Activated naive CD8-positive, alpha-beta T cell treated with anti-CD3 and anti-CD28 coated beads, Interleukin-2, amount 10 ng/mL, durations not matched to agents 7 days and 5 days (primary cell): ENCODE results near the gene LRRC36. TPM values are rescaled to one million over a fixed set of nuclear protein-coding genes. Genes with fewer than 3 reads are reported as not detected.

ENCODE experiments used
- ATAC-seq: fragments of 150-1000 bp; cut with Tn5 transposase; one replicate; pipeline ENCODE4 v1.10.0; 2021; ENCODE audit warnings: low read depth, moderate library complexity
- POLR2A ChIA-PET: fragments of 350-600 bp; sonication (Branson Sonifier 250); formaldehyde crosslinking; loops from one replicate; lab custom pipeline; 2021; ENCODE audit warnings: antibody characterized with exemption; lab: Charles Lee
- DNase-seq: peaks from one replicate; pipeline ENCODE4 v3.0.0; 2021
- H3K27ac Mint-ChIP-seq: one replicate; pipeline ENCODE4 v1.8.0; 2022; ENCODE audit warnings: mild to moderate bottlenecking, mixed read lengths
- H3K27me3 Mint-ChIP-seq: one replicate; pipeline ENCODE4 v1.8.0; 2022; ENCODE audit warnings: mild to moderate bottlenecking, moderate library complexity, mixed read lengths
- H3K36me3 Mint-ChIP-seq: one replicate; pipeline ENCODE4 v1.8.0; 2021; ENCODE audit warnings: mild to moderate bottlenecking, mixed read lengths
- H3K4me1 Mint-ChIP-seq: one replicate; pipeline ENCODE4 v1.8.0; 2021; ENCODE audit warnings: mixed read lengths
- H3K4me3 Mint-ChIP-seq: one replicate; pipeline ENCODE4 v1.8.0; 2022; ENCODE audit warnings: mild to moderate bottlenecking, moderate library complexity, mixed read lengths
- H3K9me3 Mint-ChIP-seq: one replicate; pipeline ENCODE4 v1.8.0; 2021; ENCODE audit warnings: mixed read lengths
- total RNA-seq, 2 experiments: library from RNA; stranded (reverse); gene quantifications; one replicate each; pipeline ENCODE4 v1.2.3, GENCODE V29; 2021

LRRC36 gene
- under 1 TPM; 0.28 to 0.64 TPM for total RNA-seq

- DNase-seq: peak; percentile 82
- Mint-ChIP-seq H3K36me3 (no peaks in the 10 kb centered on the region), H3K27ac (peak within 1 kb of the TSS; percentile 81), H3K9me3 (no peaks in the 10 kb centered on the region), H3K4me1 (peaks cover 9% of the 10 kb centered on the region), H3K4me3 (peak within 1 kb of the TSS; percentile 93), H3K27me3 (peaks cover 52% of the 10 kb centered on the region)
- POLR2A ChIA-PET: interaction anchor here (0.9 kb wide), 1 partner anchor 30 kb away, joined by 5 read pairs; no protein-coding TSS in a partner anchor
- ATAC-seq: peak; percentile 81
Measured at GRCh38 chr16:67326472-67327309, at the start of gene LRRC36, which contains the start of gene KCTD19. Gene LRRC36, plus strand, starts transcription at chr16:67326815. Its CDS starts 48 bp downstream, at chr16:67326863. Gene KCTD19, minus strand, starts transcription at chr16:67326741. Its CDS starts 34 bp downstream, at chr16:67326707.

DNA sequence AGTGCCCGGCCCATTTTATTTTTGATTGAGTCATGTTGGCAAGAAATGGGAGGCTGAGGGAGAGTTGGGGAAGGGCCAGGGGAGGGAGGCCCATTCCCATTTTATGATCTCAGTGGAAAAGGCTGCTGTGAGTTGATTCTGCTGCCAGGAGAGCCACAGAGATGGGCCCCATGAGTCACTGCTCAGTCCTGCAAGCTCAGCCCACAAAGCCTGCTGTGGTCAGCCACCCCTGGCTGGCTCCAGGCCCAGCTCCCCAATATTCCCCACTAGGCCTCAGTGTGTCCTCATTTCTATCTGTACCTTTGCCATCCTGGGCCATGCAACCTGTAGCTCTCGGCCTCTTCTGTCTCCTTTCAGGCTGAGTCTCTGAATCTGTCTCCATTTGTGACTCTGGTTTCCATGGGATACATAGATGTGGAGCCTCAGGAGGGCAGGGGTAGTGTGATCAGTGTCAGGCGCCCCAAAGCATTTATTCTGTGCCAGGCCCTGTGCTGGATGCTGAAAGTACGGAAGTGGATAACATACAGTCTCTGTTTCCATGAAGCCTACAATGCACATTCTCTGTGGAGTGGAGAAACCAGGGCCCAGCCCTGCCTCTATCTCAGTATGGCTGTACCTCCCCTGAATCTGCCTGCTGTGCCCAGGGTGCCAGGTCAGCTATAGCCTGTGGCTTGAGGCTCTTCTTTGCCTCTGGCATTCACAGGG is 49.2 kb upstream of the LRRC36 start:
- POLR2A ChIA-PET: interaction anchor here (0.9 to 1.8 kb wide), 3 partner anchors 8 to 30 kb away, joined by 3 to 6 read pairs (median 3); partner anchors contain the start of gene FHOD1
- Mint-ChIP-seq H3K36me3 (peaks cover 6% of the 10 kb centered on the region), H3K4me3 (peak overlapping the region; percentile 27), H3K4me1 (peaks cover 12% of the 10 kb centered on the region), H3K27me3 (no peaks in the 10 kb centered on the region), H3K27ac (peak overlapping the region; percentile 58), H3K9me3 (no peaks in the 10 kb centered on the region)
- DNase-seq: no peak
- no peak for ATAC-seq

GRCh38 chr16:67277999-67278772 is 48.4 kb upstream of the LRRC36 start:
- no peak for DNase-seq
- Mint-ChIP-seq H3K4me3 (peak overlapping the region; percentile 88), H3K4me1 (peaks cover 12% of the 10 kb centered on the region), H3K27ac (peak overlapping the region; percentile 81), H3K36me3 (peaks cover 6% of the 10 kb centered on the region), H3K27me3 (no peaks in the 10 kb centered on the region), H3K9me3 (no peaks in the 10 kb centered on the region)
- no peak for ATAC-seq
- POLR2A ChIA-PET: interaction anchor here (0.9 to 1.8 kb wide), 7 partner anchors 8 to 34 kb away, joined by 3 to 6 read pairs (median 3); partner anchors contain the start of genes FHOD1 and SLC9A5

DNA sequence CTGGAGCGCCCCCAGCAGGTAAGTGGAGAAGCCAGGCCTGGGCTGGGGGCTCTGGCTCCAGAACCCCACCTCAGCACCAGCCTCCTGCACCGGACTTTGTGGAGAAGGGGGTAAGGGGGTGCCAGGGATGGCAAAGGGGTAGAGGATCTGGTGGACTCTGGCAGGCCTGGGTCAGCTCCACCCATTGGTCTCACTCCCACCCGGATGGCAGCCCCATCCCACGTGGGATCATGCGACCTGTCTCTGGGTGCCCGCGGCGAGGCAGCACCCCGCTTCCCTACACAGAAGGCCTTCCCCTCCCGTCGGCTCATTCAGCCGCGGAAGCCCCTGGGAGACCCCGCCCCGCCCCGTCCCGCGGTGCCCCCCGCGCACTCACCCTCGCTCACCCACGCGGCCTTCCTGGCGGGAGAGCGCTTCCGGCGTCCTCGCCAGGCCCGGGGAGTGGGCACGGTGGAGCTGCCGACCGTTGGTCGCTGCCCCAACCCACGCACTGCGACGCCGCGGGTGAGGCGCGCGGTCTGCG is 47.8 kb upstream of the LRRC36 start:
- Mint-ChIP-seq H3K27ac (peak overlapping the region; percentile 81), H3K9me3 (no peaks in the 10 kb centered on the region), H3K4me1 (peaks cover 12% of the 10 kb centered on the region), H3K36me3 (peaks cover 6% of the 10 kb centered on the region), H3K4me3 (peak overlapping the region; percentile 88), H3K27me3 (no peaks in the 10 kb centered on the region)
- peak; percentile 59 for ATAC-seq
- POLR2A ChIA-PET: interaction anchor here (0.9 to 1.8 kb wide), 7 partner anchors 9 to 35 kb away, joined by 3 to 6 read pairs (median 3); partner anchors contain the start of genes FHOD1 and SLC9A5
- no peak for DNase-seq

- H3K27me3 Mint-ChIP-seq: no peaks in the 10 kb centered on the region
- DNase-seq: peak; percentile 88
- no peaks in the 10 kb centered on the region for H3K9me3 Mint-ChIP-seq
- H3K4me3 Mint-ChIP-seq: peak within 1 kb of the TSS; percentile 88
- peaks cover 6% of the 10 kb centered on the region for H3K36me3 Mint-ChIP-seq
- H3K4me1 Mint-ChIP-seq: peaks cover 12% of the 10 kb centered on the region
- POLR2A ChIA-PET: interaction anchor here (1.0 to 1.8 kb wide), 4 partner anchors 10 to 35 kb away, joined by 3 to 6 read pairs (median 4); partner anchors contain the start of gene FHOD1
- H3K27ac Mint-ChIP-seq: peak within 1 kb of the TSS; percentile 81
- peak; percentile 96 for ATAC-seq
Measured at GRCh38 chr16:67279296-67280089, 47.1 kb upstream of the LRRC36 start, which contains the start of gene PLEKHG4. Gene PLEKHG4, plus strand, starts transcription at chr16:67279532. Its CDS starts 513 bp downstream, at chr16:67280045.

GRCh38 chr16:67280090-67281015 is 46.3 kb upstream of the LRRC36 start:
- no peaks in the 10 kb centered on the region for H3K27me3 Mint-ChIP-seq
- ATAC-seq: no peak
- H3K9me3 Mint-ChIP-seq: no peaks in the 10 kb centered on the region
- H3K36me3 Mint-ChIP-seq: peaks cover 5% of the 10 kb centered on the region
- POLR2A ChIA-PET: interaction anchor here (1.4 kb wide), 1 partner anchor 35 kb away, joined by 3 read pairs; no protein-coding TSS in a partner anchor
- DNase-seq: no peak
- no peak overlapping the region for H3K27ac Mint-ChIP-seq
- peak overlapping the region; percentile 39 for H3K4me3 Mint-ChIP-seq
- H3K4me1 Mint-ChIP-seq: peaks cover 10% of the 10 kb centered on the region

DNA sequence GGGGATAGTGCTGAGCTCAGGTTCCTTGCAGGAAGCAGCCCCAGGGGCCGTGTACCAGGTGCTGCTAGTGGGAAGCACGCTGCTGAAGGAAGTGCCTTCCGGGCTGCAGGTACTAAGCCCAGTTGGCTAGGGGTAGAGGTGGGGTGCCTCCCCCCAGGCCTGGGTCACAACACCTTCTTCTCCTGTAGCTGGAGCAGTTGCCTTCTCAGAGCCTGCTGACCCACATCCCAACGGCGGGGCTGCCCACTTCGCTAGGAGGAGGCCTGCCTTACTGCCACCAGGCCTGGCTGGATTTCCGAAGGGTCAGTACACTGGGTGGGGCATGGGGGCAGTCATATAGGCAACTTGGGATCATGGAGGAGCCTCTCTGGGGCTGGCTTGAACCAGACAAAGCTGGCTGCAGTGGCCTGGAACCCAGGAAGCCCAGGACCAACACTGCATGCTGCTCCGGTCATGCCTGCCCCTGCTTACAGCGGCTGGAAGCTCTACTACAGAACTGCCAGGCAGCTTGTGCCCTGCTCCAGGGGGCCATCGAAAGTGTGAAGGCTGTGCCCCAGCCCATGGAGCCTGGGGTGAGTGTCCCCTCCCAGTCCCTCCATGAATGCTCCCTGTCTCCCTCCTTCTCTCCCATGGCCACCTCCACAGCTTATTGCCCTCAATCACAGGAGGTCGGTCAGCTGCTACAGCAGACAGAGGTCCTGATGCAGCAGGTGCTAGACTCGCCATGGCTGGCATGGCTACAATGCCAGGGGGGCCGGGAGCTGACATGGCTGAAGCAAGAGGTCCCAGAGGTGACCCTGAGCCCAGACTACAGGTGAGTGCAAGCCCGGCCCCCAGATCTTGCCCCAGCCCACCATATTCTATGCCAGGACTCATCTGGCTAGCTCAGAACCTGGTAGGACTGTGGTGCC is 44.8 kb upstream of the LRRC36 start:
- Mint-ChIP-seq H3K4me3 (no peak overlapping the region), H3K27me3 (no peaks in the 10 kb centered on the region), H3K4me1 (peaks cover 9% of the 10 kb centered on the region), H3K9me3 (no peaks in the 10 kb centered on the region), H3K27ac (no peak overlapping the region), H3K36me3 (no peaks in the 10 kb centered on the region)
- POLR2A ChIA-PET: interaction anchor here (1.0 to 1.4 kb wide), 3 partner anchors 34 to 228 kb away, joined by 3 to 4 read pairs (median 3); partner anchors contain the start of gene FHOD1
- ATAC-seq: no peak
- DNase-seq: no peak

GRCh38 chr16:67282447-67282805 is 44.2 kb upstream of the LRRC36 start:
- POLR2A ChIA-PET: interaction anchor here (0.5 to 1.3 kb wide), 3 partner anchors 35 to 229 kb away, joined by 3 to 4 read pairs (median 3); partner anchors contain the start of gene FHOD1
- Mint-ChIP-seq H3K27ac (no peak overlapping the region), H3K4me3 (no peak overlapping the region), H3K4me1 (peaks cover 8% of the 10 kb centered on the region), H3K27me3 (no peaks in the 10 kb centered on the region), H3K9me3 (no peaks in the 10 kb centered on the region), H3K36me3 (no peaks in the 10 kb centered on the region)
- ATAC-seq: no peak
- DNase-seq: no peak

DNA sequence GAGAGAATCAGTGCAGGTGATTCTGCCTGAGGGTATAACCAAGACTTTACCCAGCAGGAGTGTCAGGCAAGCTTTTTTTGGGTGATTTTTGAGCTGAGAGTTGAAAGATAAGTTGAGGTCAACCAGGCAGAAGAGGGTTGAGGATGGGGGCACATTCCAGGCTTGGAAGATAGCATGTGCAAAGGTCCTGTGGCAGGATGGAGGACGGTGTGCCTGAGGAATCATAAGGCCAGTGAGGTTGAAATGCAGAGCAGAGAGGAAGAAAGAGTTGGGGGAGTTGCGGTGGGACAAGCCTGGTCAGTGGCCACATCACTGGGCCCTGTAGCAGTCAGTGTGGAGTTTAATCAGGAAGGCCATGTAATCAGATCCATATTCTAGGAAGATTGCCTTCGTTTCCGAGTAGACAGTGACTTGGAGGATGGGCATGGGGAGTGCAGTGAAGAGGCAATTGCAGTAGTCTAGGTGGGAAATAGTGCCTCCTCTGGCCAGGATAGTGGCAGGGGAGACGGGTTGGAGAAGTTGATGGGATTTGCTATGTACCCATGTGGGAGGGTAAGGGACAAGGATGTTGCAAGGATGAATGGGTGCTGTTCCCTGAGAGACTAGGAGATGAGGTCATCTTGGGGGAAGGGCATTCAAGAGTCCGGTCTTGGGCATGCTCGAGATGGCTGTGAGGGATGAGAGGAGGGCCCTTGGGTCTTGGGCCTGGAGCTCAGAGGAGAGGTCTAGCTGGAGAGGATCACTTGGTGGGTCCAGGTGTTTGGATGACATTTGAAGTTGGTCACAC is 43.4 kb upstream of the LRRC36 start:
- POLR2A ChIA-PET: interaction anchor here (1.0 kb wide), 1 partner anchor 230 kb away, joined by 3 read pairs; no protein-coding TSS in a partner anchor
- Mint-ChIP-seq H3K9me3 (no peaks in the 10 kb centered on the region), H3K27ac (no peak overlapping the region), H3K27me3 (no peaks in the 10 kb centered on the region), H3K36me3 (no peaks in the 10 kb centered on the region), H3K4me3 (no peak overlapping the region), H3K4me1 (peaks cover 3% of the 10 kb centered on the region)
- ATAC-seq (no peak), DNase-seq (no peak)
